PC-9 (cell line): ENCODE measurements around the gene AKAP5.

Source experiments
- CTCF ChIP-seq: fragments of 200-600 bp; sonication (generic); conservative IDR thresholded peaks from 2 replicates; pipeline ENCODE4 v1.6.1; 2017; ENCODE audit warnings: mixed run types, antibody characterized with exemption, mild to moderate bottlenecking, moderate library complexity
- EZH2 ChIP-seq: fragments of 200-600 bp; sonication (generic); IDR thresholded peaks from 2 replicates; pipeline ENCODE4 v1.8.0; 2017; ENCODE audit warnings: antibody characterized with exemption, low read depth

GRCh38 chr14:64500088-64500487, 34.8 kb downstream of the AKAP5 start:
- TF ChIP-seq CTCF (no peak), EZH2 (no peak)
